ENCODE measurements around the gene FUCA2. TPM values are rescaled to one million over a fixed set of nuclear protein-coding genes. Genes with fewer than 3 reads are reported as not detected.

The FUCA2 gene
- total RNA-seq, 4 donors from 2014 or later, result 3.3 to 11.4 (median 10.5) TPM

DNA sequence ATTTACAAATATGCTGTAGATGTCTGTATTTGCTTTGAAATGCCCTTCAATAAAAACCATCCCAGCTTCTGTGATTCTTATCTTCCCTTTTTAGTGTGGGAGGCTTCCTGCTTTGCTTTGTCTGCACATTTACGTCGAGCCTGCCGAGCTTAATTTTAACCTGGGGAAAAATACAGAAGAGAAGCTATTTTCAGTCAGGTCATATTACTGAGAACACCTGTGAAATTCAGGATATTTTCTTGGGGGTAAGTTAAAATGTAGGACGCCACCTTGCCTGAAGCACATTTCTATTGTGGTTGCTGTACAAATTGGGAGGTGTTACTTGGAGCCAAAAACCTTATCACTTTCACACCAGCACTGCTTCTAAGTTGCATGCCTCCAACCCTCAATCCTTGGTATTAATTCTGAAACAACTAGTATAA lies 43.6 kb upstream of the FUCA2 start:
- 25 to 28% methylated on average over 4 of the region's 4 CpGs for WGBS, 2 donors
- no peak overlapping the region for H3K4me3 ChIP-seq (ENCODE audit: low read depth, poor library complexity, severe bottlenecking)
- DNase-seq (ENCODE audit: low spot score in 2 of 2), result no peak
- intact Hi-C loops (cut with DNase I; ENCODE audit: low total_unique reads), result no loop called here
- TF ChIP-seq POLR2A (IDR thresholded peaks at IDR 0.05), result no peak
- TF ChIP-seq, protein P1, sequence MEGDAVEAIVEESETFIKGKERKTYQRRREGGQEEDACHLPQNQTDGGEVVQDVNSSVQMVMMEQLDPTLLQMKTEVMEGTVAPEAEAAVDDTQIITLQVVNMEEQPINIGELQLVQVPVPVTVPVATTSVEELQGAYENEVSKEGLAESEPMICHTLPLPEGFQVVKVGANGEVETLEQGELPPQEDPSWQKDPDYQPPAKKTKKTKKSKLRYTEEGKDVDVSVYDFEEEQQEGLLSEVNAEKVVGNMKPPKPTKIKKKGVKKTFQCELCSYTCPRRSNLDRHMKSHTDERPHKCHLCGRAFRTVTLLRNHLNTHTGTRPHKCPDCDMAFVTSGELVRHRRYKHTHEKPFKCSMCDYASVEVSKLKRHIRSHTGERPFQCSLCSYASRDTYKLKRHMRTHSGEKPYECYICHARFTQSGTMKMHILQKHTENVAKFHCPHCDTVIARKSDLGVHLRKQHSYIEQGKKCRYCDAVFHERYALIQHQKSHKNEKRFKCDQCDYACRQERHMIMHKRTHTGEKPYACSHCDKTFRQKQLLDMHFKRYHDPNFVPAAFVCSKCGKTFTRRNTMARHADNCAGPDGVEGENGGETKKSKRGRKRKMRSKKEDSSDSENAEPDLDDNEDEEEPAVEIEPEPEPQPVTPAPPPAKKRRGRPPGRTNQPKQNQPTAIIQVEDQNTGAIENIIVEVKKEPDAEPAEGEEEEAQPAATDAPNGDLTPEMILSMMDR (IDR thresholded peaks at IDR 0.05), result no peak

DNA sequence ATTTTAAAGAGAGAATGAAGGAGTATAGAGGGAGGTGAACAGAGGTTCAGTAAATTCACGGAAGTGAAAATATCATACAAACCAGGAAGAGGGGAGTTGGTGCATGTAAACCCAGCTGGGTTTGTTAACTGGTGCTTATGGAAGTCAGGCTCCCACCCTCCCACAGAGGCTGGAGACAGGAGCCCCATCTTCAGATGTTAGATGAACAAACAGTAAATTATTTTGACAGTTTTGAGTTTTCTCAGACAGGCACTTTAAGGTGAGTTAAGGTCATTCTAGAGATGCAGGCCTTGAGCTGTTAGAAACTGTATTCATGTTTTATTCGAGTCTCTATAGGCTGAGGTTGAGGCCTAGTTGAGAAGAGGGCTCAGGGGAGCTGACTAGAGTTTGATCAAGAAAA lies 41.8 kb upstream of the FUCA2 start:
- TF ChIP-seq, protein P1 (IDR thresholded peaks at IDR 0.05), result no peak
- no peak for TF ChIP-seq POLR2A (IDR thresholded peaks at IDR 0.05)
- no peak for DNase-seq (ENCODE audit: low spot score in 2 of 2)
- intact Hi-C loops (cut with DNase I; ENCODE audit: low total_unique reads), result no loop called here
- H3K4me3 ChIP-seq (ENCODE audit: low read depth, poor library complexity, severe bottlenecking), result no peak overlapping the region
- 87 to 95% methylated on average over 2 of the region's 2 CpGs for WGBS, 2 donors

DNA sequence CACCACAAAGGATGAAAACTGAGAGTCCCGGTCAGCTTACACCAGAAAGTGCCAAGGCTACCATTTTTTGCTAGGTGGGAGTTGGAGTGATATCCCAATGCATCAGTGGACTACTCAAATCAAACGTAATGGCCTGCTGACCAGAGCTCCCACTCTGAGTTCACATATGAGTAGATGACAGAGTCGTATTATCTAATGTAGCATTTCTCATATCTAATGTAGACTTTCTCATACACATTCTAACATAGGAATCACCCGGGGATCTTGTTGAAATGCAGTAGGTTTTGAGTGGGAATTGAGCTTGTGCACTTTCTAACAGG lies 38.4 kb upstream of the FUCA2 start:
- intact Hi-C loops (cut with DNase I; ENCODE audit: low total_unique reads), result no loop called here
- no peak overlapping the region for H3K4me3 ChIP-seq (ENCODE audit: low read depth, poor library complexity, severe bottlenecking)
- DNase-seq (ENCODE audit: low spot score in 2 of 2), result no peak
- TF ChIP-seq POLR2A (IDR thresholded peaks at IDR 0.05), result no peak
- TF ChIP-seq, protein P1 (IDR thresholded peaks at IDR 0.05), result no peak
- 91 to 96% methylated on average over 4 of the region's 4 CpGs for WGBS, 2 donors

DNA sequence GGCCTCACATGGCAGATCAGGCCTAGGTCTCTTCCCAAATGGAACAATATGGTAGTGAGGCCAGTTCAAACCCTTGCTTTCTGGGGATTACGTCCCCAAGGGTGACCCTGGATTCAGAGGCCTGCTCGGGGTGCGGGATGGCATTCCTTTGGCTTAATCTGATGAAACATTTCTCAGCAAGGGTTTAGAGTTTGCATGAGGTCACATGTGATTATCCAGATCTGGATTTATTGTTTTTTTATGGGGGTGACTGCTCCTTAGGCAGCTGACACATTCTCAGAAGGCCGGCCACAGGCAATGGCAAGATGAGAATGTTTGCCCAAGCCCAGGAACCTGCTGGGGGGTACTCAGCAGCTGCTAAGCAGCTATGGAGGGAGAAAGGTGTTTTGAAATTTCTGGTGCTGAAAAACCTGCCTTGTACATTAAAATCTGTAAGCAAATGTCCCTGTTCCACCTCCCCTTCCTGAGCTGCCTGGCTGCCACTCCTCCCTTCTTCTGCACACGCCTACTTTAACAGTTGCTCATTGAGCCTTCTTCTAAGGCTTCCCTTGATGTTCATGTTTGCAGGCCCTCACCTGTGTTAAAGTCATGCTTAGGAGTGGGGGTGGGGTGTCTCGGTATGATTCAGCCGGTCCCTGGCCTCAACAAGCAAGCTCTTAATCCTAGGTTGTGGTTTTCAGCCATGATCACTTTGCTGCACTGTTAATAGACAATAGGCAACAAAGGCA lies 37.9 kb upstream of the FUCA2 start:
- intact Hi-C loops (cut with DNase I; ENCODE audit: low total_unique reads), result no loop called here
- 88 to 89% methylated on average over 7 of the region's 7 CpGs for WGBS, 2 donors
- TF ChIP-seq, protein P1 (IDR thresholded peaks at IDR 0.05), result no peak
- no peak for TF ChIP-seq POLR2A (IDR thresholded peaks at IDR 0.05)
- DNase-seq (ENCODE audit: low spot score in 2 of 2), result no peak
- H3K4me3 ChIP-seq (ENCODE audit: low read depth, poor library complexity, severe bottlenecking), result no peak overlapping the region

DNA sequence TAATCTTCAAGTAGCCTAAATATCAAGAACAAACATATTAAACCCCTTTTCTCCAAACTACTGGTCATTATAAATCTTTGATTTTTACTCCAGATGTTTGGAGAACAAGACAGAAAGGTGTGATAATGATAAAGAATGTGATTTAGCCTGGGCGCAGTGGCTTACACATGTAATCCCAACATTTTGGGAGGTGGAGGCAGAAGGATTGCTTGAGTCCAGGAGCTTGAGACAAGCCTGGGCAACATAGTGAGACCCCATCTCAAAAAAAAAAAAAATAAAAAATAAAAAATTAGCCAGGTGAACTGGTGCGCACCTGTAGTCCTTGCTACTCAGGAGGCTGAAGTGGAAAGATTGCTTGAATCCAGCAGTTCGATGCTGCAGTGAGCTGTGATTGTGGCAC lies 35.1 kb upstream of the FUCA2 start:
- 95 to 99% methylated on average over 3 of the region's 3 CpGs for WGBS, 2 donors
- H3K4me3 ChIP-seq (ENCODE audit: low read depth, poor library complexity, severe bottlenecking), result no peak overlapping the region
- DNase-seq (ENCODE audit: low spot score in 2 of 2), result no peak
- no peak for TF ChIP-seq POLR2A (IDR thresholded peaks at IDR 0.05)
- TF ChIP-seq, protein P1 (IDR thresholded peaks at IDR 0.05), result no peak
- intact Hi-C loops (cut with DNase I; ENCODE audit: low total_unique reads), result no loop called here
